ENCODE data around the gene IQSEC1. TPM values are rescaled to one million over a fixed set of nuclear protein-coding genes. Genes with fewer than 3 reads are reported as not detected.

Gene IQSEC1
- polyA plus RNA-seq, 1 donor (not counting 4 experiments of a cell fraction or from before 2014, with no cell fraction given), result 2.8 TPM

- no peak for TF ChIP-seq EZH2 (IDR thresholded peaks at IDR 0.05; ENCODE audit: low read length)
- no peak for TF ChIP-seq CTCF (optimal IDR thresholded peaks at IDR 0.05 in 1 of 3, IDR thresholded peaks at IDR 0.05 in 1 of 3, conservative IDR thresholded peaks at IDR 0.05 in 1 of 3; ENCODE audit: extremely low read depth in 1 of 3, insufficient read depth in 2 of 3, low read length in 3 of 3)
- Histone ChIP-seq H3K27me3 (ENCODE audit: control insufficient read depth, extremely low read depth, insufficient read depth, low read length) (no peaks in the 10 kb centered on the region), H3K36me3 (ENCODE audit: control insufficient read depth in 2 of 2, extremely low read depth in 1 of 2, insufficient read depth in 2 of 2, low read length in 2 of 2) (peaks cover 0 to 3% of the 10 kb centered on the region in 2 experiments), H3K9ac (ENCODE audit: control insufficient read depth, extremely low read depth, insufficient read depth, low read length) (no peak overlapping the region), H3K9me3 (ENCODE audit: control insufficient read depth, low read depth, low read length) (no peaks in the 10 kb centered on the region), H3K4me1 (ENCODE audit: control insufficient read depth, extremely low read depth, insufficient read depth, low read length) (peaks cover 43% of the 10 kb centered on the region), H3K4me2 (ENCODE audit: control insufficient read depth, extremely low read depth, insufficient read depth, low read depth, low read length) (peak overlapping the region; percentile 52), H3K4me3 (ENCODE audit: control insufficient read depth in 2 of 3, extremely low read depth in 1 of 3, insufficient read depth in 2 of 3, low read depth in 1 of 3, low read length in 3 of 3) (peak overlapping the region in 1 of 3 experiments; percentile 21), H4K20me1 (ENCODE audit: control insufficient read depth, extremely low read depth, insufficient read depth, low read length) (peaks cover 6% of the 10 kb centered on the region), H2AFZ (ENCODE audit: control insufficient read depth, low read length) (no peak overlapping the region), H3K27ac (ENCODE audit: control insufficient read depth, insufficient read depth, low read length) (peak overlapping the region; percentile 22), H3K9me1 (ENCODE audit: control insufficient read depth, extremely low read depth, insufficient read depth, low read length) (peaks cover 10% of the 10 kb centered on the region), H3K79me2 (ENCODE audit: control insufficient read depth, insufficient read depth, low read length) (no peaks in the 10 kb centered on the region)
- peak; percentile 69 for DNase-seq (ENCODE audit: low read depth, low spot score)
- peak; percentile 82 for FAIRE-seq
- dilution Hi-C loops (cut with MboI; ENCODE audit: extremely low pct_ligation_motif_present, low sequenced_read_pairs), result no loop called here
Observed at GRCh38 chr3:12948891-12949711, 124.1 kb downstream of the IQSEC1 start.

GRCh38 chr3:12948371-12948770 lies 124.9 kb downstream of the IQSEC1 start:
- Histone ChIP-seq H3K4me3 (ENCODE audit: control insufficient read depth in 2 of 3, extremely low read depth in 1 of 3, insufficient read depth in 2 of 3, low read depth in 1 of 3, low read length in 3 of 3) (peak overlapping the region in 1 of 3 experiments; percentile 21), H3K27ac (ENCODE audit: control insufficient read depth, insufficient read depth, low read length) (peak overlapping the region; percentile 22), H3K79me2 (ENCODE audit: control insufficient read depth, insufficient read depth, low read length) (no peaks in the 10 kb centered on the region), H3K9ac (ENCODE audit: control insufficient read depth, extremely low read depth, insufficient read depth, low read length) (peak overlapping the region; percentile 12), H3K36me3 (ENCODE audit: control insufficient read depth in 2 of 2, extremely low read depth in 1 of 2, insufficient read depth in 2 of 2, low read length in 2 of 2) (no peaks in the 10 kb centered on the region), H3K4me2 (ENCODE audit: control insufficient read depth, extremely low read depth, insufficient read depth, low read depth, low read length) (peak overlapping the region; percentile 52), H3K4me1 (ENCODE audit: control insufficient read depth, extremely low read depth, insufficient read depth, low read length) (peaks cover 43% of the 10 kb centered on the region), H4K20me1 (ENCODE audit: control insufficient read depth, extremely low read depth, insufficient read depth, low read length) (peaks cover 6% of the 10 kb centered on the region), H3K27me3 (ENCODE audit: control insufficient read depth, extremely low read depth, insufficient read depth, low read length) (no peaks in the 10 kb centered on the region), H2AFZ (ENCODE audit: control insufficient read depth, low read length) (no peak overlapping the region), H3K9me3 (ENCODE audit: control insufficient read depth, low read depth, low read length) (no peaks in the 10 kb centered on the region), H3K9me1 (ENCODE audit: control insufficient read depth, extremely low read depth, insufficient read depth, low read length) (peaks cover 10% of the 10 kb centered on the region)
- DNase-seq (ENCODE audit: low read depth, low spot score) (no peak), FAIRE-seq (no peak)
- dilution Hi-C loops (cut with MboI; ENCODE audit: extremely low pct_ligation_motif_present, low sequenced_read_pairs), result no loop called here
- TF ChIP-seq EZH2 (IDR thresholded peaks at IDR 0.05; ENCODE audit: low read length) (no peak), CTCF (optimal IDR thresholded peaks at IDR 0.05 in 1 of 3, IDR thresholded peaks at IDR 0.05 in 1 of 3, conservative IDR thresholded peaks at IDR 0.05 in 1 of 3; ENCODE audit: extremely low read depth in 1 of 3, insufficient read depth in 2 of 3, low read length in 3 of 3) (no peak)
